Calu3 (cell line): ENCODE measurements around the gene PLEKHH3. TPM values are rescaled to one million over a fixed set of nuclear protein-coding genes. Genes with fewer than 3 reads are reported as not detected.

Source experiments
- BruUV-seq: library from RNA; stranded (reverse); fragments of 400-500 nt; replicated peaks from 2 replicates; lab custom pipeline; 2021; lab: Mats Ljungman, UMichigan
- CTCF ChIA-PET: fragments of 300-600 bp; sonication (Branson Sonifier 250); formaldehyde crosslinking; loops from one replicate; lab custom pipeline; 2022; ENCODE audit warnings: antibody characterized with exemption; lab: Charles Lee
- DNase-seq: peaks from one replicate; pipeline ENCODE4 v3.0.0; 2022
- H3K27ac Mint-ChIP-seq: one replicate; pipeline ENCODE4 v1.8.0; 2022; ENCODE audit warnings: mixed read lengths; ENCODE audit not compliant: unreplicated experiment
- H3K27me3 Mint-ChIP-seq: one replicate; pipeline ENCODE4 v1.8.0; 2022; ENCODE audit warnings: mixed read lengths; ENCODE audit not compliant: unreplicated experiment
- H3K36me3 Mint-ChIP-seq: one replicate; pipeline ENCODE4 v1.8.0; 2022; ENCODE audit warnings: mild to moderate bottlenecking, moderate library complexity, mixed read lengths; ENCODE audit not compliant: insufficient read depth, unreplicated experiment
- H3K4me1 Mint-ChIP-seq: one replicate; pipeline ENCODE4 v1.8.0; 2022; ENCODE audit warnings: mild to moderate bottlenecking, low read depth, mixed read lengths; ENCODE audit not compliant: unreplicated experiment
- H3K4me3 Mint-ChIP-seq: one replicate; pipeline ENCODE4 v1.8.0; 2022; ENCODE audit warnings: mild to moderate bottlenecking, low read depth, moderate library complexity, mixed read lengths; ENCODE audit not compliant: unreplicated experiment
- H3K9me3 Mint-ChIP-seq: one replicate; pipeline ENCODE4 v1.8.0; 2022; ENCODE audit warnings: low read depth, mixed read lengths; ENCODE audit not compliant: unreplicated experiment
- intact Hi-C: fragments of 100-400 bp; cut with micrococcal nuclease; formaldehyde crosslinking; loops from one replicate; pipeline ENCODE4 v1.10.0; 2022; ENCODE audit not compliant: unreplicated experiment
- total RNA-seq: library from RNA; stranded (reverse); gene quantifications from 2 replicates; pipeline ENCODE4 v1.2.3, GENCODE V29; 2022
- TF ChIP-seq, protein P1 (sequence below): fragments of 200-600 bp; IDR thresholded peaks from one replicate; pipeline ENCODE4 v1.8.0; 2022; ENCODE audit warnings: antibody characterized with exemption; ENCODE audit not compliant: unreplicated experiment

The PLEKHH3 gene
- total RNA-seq, 1 experiment from 2014 or later = 35.2 TPM

- no peaks in the 10 kb centered on the region for H3K27me3 Mint-ChIP-seq
- BruUV-seq = no TSS peak
- H3K27ac Mint-ChIP-seq = no peak overlapping the region
- intact Hi-C loops = loop anchor here (1.0 to 2.0 kb wide), 2 partner anchors 42 to 216 kb away; no protein-coding TSS in a partner anchor
- TF ChIP-seq, protein P1, sequence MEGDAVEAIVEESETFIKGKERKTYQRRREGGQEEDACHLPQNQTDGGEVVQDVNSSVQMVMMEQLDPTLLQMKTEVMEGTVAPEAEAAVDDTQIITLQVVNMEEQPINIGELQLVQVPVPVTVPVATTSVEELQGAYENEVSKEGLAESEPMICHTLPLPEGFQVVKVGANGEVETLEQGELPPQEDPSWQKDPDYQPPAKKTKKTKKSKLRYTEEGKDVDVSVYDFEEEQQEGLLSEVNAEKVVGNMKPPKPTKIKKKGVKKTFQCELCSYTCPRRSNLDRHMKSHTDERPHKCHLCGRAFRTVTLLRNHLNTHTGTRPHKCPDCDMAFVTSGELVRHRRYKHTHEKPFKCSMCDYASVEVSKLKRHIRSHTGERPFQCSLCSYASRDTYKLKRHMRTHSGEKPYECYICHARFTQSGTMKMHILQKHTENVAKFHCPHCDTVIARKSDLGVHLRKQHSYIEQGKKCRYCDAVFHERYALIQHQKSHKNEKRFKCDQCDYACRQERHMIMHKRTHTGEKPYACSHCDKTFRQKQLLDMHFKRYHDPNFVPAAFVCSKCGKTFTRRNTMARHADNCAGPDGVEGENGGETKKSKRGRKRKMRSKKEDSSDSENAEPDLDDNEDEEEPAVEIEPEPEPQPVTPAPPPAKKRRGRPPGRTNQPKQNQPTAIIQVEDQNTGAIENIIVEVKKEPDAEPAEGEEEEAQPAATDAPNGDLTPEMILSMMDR = peak; percentile 61
- H3K9me3 Mint-ChIP-seq = no peaks in the 10 kb centered on the region
- H3K4me3 Mint-ChIP-seq = no peak overlapping the region
- peaks cover 47% of the 10 kb centered on the region for H3K36me3 Mint-ChIP-seq
- CTCF ChIA-PET = interaction anchor here (2.8 kb wide), 1 partner anchor 42 kb away, joined by 9 read pairs; no protein-coding TSS in a partner anchor
- no peaks in the 10 kb centered on the region for H3K4me1 Mint-ChIP-seq
- peak; percentile 57 for DNase-seq
Observed at GRCh38 chr17:42720996-42721583, 44.3 kb upstream of the PLEKHH3 start.

DNA sequence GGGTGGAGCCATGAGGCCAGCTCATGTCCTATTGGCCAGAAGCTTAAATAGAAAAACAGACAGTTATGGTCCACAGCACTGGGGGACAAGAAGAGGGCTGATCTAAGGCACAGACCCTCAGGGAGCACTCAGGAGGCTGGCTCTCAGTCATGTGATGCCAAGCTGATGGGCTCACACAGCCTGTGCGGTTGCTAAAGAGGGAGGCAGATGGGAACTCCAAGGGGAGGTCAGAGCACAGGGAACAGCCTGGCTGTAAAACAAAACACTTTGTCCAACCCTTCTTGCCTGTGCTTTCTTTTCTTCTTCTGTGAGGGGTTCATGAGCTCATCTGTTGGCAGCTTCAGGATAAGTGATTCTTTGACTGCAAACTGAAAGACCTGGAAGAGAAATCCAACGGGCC lies 32.8 kb upstream of the PLEKHH3 start:
- BruUV-seq = no TSS peak
- H3K27me3 Mint-ChIP-seq = no peaks in the 10 kb centered on the region
- DNase-seq = no peak
- intact Hi-C loops = loop anchor here (10.0 kb wide), 1 partner anchor 55 kb away; the partner anchor contains the start of gene RAMP2
- no peak overlapping the region for H3K4me3 Mint-ChIP-seq
- no peaks in the 10 kb centered on the region for H3K9me3 Mint-ChIP-seq
- H3K4me1 Mint-ChIP-seq = no peaks in the 10 kb centered on the region
- H3K27ac Mint-ChIP-seq = no peak overlapping the region
- H3K36me3 Mint-ChIP-seq = peaks cover 54% of the 10 kb centered on the region
- TF ChIP-seq, protein P1 = no peak
- CTCF ChIA-PET = interaction anchor here (1.0 kb wide), 1 partner anchor 13 kb away, joined by 3 read pairs; no protein-coding TSS in a partner anchor

DNA sequence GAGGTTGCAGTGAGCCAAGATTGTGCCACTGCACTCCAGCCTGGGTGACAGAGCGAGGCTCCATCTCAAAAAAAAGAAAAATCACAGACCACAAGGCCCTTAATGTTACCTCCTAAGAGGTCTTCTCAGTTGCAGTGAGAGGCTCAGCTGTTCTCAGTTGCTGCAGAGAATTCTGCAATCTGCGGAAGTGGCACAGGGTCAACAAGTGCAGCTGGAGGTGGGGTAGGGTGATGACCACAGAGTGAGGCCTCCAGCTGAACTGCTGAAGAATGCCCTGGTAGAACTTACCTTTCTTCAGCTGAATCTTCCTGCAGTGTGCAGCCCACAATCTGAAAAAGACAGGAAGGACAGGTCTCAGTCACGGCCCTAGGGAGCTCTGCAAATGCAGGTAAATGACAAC lies 31.8 kb upstream of the PLEKHH3 start:
- no peak overlapping the region for H3K27ac Mint-ChIP-seq
- no peak overlapping the region for H3K4me3 Mint-ChIP-seq
- H3K9me3 Mint-ChIP-seq = no peaks in the 10 kb centered on the region
- no peaks in the 10 kb centered on the region for H3K4me1 Mint-ChIP-seq
- BruUV-seq = no TSS peak
- DNase-seq = no peak
- H3K36me3 Mint-ChIP-seq = peaks cover 49% of the 10 kb centered on the region
- CTCF ChIA-PET = interaction anchor here (0.5 kb wide), 1 partner anchor 224 kb away, joined by 6 read pairs; no protein-coding TSS in a partner anchor
- intact Hi-C loops = loop anchor here (10.0 kb wide), 1 partner anchor 56 kb away; the partner anchor contains the start of gene RAMP2
- H3K27me3 Mint-ChIP-seq = no peaks in the 10 kb centered on the region
- TF ChIP-seq, protein P1 = no peak

DNA sequence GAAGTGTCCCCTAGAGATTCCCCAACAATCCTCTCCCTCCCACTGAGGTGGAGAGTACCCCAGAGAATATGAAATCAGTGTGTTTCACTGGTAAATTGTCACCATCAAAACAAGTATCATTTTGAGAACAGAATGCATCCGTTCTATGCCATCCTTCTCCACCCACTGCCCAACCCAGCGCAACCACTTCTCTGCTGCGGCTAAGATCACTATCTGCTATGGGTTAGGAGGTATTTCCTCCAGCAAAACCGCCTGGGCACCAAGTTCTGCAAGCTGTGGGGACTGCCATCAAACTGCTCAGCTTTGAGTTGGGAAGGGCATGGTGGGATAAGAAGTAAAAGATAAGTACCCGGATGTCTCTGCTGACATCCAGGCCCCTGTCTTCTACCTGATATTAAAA lies 29.9 kb upstream of the PLEKHH3 start:
- TF ChIP-seq, protein P1 = no peak
- CTCF ChIA-PET = interaction anchor here (0.6 kb wide), 1 partner anchor 372 kb away, joined by 3 read pairs; no protein-coding TSS in a partner anchor

More for the DNA sequence above, 29.9 kb upstream of the PLEKHH3 start:
- Mint-ChIP-seq H3K9me3 (no peaks in the 10 kb centered on the region), H3K4me3 (no peak overlapping the region), H3K27ac (no peak overlapping the region), H3K27me3 (no peaks in the 10 kb centered on the region), H3K4me1 (no peaks in the 10 kb centered on the region), H3K36me3 (peaks cover 31% of the 10 kb centered on the region)
- no peak for DNase-seq
- no TSS peak for BruUV-seq
- intact Hi-C loops = loop anchor here (10.0 kb wide), 1 partner anchor 58 kb away; the partner anchor contains the start of gene RAMP2
